HG03521 (cell line): ENCODE measurements around the gene CLCNKA.
"Not testable (repeated sequence)": the region's sequence is repeated elsewhere in the genome, so short reads cannot be mapped to it uniquely, and the experiment has no call there.

Experiments used
- ATAC-seq: cut with Tn5 transposase; IDR thresholded peaks from one replicate; pipeline ENCODE4 v1.9.1; 2021; ENCODE audit warnings: mild to moderate bottlenecking, moderate library complexity; ENCODE audit not compliant: unreplicated experiment

The CLCNKA gene

DNA sequence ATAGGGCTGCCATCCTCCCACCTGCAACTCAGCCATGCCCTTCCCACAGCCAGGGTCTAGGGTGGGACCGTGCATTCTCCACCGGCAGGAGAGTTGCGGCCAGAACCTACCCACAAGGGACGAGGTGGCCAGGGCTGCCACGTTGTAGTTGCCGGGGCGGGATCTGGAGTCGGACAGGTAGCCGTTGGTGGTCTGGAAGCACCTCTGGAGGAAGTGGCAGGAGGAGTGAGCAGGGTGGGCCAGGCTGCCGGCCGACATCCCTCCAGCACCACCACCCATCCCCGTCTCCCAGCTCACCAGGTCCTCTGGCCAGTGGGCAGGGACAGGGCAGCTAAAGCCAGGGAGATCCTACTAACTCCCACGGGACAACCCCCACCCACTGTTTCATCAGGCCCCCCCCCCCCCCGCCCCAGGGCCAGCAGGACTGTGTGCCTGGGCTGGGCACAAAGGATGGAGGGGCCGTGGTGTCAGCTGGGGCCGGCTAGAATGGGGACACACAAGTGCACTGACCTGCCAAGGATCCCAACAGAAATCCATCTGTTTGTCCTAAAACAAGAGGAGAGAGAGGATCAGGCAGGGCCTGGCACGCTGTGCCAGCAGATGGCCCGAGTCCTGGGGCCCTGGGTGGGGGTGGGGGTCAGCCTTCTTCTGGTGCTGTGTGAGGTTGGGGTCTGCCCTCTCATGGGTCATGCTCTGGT is 40.3 kb downstream of the CLCNKA start:
- not testable (repeated sequence) for ATAC-seq

DNA sequence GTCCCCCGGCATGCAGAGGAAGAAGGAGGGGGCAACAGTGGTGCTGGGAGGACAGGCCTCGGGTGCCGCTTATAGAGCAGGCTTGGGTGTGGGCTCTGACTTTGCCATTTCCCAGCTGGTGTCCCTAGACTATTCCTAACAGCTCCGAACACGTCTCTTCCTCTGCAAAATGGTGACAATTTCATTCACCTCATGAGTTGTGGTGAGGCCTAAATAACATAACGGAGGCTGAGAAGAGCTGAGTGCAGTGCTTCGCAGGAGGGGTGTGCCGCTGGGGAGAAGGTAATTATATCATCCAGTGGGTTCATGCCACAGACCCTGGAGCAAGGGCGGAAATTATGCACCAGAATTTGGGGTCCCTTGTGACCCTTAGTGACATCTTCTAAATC is 40.8 kb downstream of the CLCNKA start:
- ATAC-seq, result not testable (repeated sequence)

DNA sequence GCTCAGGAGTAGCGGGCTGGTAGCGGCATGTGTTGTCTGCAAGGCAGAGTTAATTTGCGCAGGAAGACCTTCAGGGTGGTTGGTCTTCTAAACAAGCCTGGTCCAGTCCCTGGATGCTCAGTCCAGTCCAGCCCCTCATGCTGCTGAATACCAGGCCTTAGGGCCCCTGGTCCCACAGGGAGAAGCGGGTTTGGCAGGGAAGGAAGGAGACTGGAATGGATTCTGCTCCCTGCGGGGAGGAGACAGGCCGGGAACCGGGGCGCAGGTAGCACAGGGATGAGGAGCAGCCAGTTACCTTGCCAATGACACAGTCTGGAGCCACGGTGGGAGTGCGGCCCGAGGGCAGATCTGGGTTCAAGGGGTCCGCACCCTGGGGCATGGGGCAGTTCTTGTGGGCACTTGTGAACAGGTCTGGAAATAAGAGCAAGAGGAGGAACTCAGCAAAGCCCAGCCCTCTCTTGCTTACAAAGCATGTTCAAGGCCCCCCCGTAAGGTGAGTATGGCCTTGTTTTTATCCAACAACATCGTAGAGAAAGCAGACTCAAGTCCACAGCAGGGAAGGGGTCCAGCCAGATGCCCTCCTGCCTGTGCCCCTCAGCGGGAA is 41.5 kb downstream of the CLCNKA start:
- ATAC-seq, result no peak

DNA sequence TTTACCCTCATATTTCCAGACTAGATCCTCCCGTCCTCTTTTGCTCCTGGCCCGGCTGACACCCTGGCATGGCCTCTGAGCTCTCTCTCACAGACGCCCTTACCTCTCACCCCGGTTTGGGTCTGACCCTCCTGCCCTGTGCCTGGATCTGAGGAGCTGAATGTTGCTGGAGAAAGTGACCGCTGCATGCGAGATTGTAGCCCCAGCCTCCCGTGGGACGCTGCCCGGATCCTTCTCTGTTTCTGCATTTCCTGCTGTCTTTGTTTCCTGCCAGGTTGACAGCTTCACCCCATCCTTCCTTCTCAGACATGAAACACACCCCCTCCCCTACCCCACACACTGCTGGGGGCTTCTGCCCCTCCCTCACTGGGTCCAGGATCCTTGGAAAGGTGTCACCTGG is 42.1 kb downstream of the CLCNKA start:
- no peak for ATAC-seq

DNA sequence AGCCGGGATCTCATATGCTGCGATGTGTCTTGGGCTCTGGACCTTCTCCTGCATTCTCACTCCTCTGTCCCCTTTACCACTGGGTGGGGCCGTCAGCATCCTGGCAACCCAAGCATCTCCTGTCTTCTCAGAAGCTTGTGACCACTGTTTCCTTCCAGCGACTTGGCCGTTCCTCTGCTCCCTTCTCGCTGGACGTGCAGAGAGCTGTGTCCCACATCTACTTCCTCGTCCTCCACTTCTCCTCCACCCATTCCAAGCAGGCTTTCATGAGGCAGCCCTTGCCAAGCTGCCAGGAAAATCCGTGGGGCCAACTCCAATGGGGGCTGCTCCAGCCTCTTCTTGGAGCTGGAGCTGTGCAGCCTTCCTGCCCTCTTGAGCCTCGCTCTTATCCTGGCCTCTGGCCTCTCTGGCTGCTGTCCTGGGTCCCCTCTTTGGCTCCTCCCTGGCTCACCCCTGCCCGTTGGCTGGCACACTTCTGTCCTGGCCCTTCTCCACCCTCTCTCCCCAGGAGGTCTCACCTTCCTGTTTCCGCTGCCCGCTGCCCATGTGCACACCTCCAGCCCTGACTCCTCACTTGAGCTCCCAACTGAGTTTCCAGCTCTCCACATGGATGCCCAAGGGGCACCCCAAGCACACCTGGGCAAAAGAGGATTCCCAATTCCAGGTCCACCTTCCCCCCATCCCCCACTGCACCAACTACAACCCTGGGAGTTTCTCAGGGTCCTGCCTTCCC is 42.9 kb downstream of the CLCNKA start:
- no peak for ATAC-seq

DNA sequence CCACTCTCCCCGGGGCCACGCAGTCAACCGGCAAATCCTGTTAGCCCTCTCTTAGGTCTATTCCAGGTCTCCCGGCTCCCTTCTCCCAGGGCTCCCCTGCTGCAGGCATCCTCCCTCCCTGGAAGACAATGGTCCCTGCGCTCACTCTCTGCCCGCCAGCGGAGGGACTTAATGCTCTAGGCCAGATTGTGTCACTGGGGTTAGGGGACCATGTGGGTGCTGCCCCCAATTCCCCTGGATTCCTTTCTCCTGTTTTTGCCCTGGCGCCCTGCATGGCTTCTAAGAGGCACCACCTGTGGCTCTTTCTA is 43.4 kb downstream of the CLCNKA start:
- no peak for ATAC-seq

DNA sequence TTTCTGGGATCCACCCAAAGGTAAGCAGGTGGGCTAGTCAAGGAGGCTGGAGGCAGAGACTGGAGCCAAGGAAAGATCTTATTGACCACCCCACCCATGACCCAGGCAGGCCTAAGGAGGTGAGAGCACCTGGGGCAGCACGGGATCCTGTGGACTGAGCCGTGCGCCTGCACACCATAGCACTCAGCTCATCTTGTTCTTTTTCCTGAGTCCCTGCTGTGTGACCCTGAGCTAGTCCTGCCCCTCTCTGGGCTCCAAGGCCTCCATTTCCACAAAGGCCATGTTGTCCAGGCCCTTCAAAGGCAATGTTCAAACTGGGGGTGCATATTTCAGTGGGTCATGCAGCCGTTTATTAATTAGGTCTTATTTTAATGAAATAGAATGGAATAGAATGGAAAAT is 44.4 kb downstream of the CLCNKA start:
- ATAC-seq, result no peak

DNA sequence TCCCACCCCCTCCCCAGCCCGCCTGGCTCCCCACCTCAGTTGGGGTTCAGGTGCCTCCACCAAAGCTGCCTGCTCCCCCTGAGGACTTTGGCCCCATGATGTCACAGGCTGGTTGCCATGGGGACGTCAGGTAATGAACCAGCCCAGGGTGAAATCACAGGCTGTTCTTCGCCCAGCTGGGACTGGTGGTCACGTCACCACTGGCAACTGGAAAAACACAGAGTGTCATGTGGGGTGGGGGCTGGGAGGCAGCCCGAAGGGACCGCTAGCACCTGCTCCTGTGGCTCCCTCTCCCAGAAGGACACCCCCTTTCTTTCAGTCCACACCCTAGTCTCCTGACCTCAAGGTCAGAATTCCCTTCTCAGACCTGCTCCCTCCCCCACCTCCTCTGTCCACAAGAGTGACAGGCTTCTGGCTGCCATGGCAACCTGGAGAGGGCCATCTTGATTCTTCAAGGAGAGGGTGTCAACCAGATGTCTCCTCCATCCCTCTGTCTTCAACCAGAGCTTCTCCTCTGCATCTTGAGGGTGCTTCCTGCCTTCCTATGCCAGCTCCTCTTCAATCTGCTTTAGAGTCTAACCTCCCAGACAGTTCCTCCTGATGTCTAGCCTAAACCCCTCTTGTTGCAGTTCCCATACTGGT is 45.4 kb downstream of the CLCNKA start:
- ATAC-seq, result no peak

DNA sequence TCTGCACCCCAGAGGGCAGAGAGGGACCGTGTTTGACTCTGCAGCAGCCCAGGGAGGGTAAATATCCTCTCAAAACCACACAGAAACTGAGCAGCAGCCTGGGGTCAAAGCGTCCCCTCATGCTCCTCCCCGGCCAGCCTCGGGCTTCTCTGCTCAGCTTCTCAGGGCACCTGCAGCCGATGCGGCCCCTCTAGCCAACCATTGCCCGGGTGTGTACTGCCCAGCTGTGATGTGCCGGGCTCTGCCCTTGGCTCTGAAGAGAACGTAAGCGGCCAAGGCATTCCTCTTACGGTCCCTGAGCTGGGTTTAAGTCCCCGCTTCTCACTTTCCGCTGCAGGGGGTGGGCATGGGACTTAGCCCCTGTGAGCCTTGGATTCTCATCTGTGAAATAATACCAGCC is 46.1 kb downstream of the CLCNKA start:
- ATAC-seq, result no peak

DNA sequence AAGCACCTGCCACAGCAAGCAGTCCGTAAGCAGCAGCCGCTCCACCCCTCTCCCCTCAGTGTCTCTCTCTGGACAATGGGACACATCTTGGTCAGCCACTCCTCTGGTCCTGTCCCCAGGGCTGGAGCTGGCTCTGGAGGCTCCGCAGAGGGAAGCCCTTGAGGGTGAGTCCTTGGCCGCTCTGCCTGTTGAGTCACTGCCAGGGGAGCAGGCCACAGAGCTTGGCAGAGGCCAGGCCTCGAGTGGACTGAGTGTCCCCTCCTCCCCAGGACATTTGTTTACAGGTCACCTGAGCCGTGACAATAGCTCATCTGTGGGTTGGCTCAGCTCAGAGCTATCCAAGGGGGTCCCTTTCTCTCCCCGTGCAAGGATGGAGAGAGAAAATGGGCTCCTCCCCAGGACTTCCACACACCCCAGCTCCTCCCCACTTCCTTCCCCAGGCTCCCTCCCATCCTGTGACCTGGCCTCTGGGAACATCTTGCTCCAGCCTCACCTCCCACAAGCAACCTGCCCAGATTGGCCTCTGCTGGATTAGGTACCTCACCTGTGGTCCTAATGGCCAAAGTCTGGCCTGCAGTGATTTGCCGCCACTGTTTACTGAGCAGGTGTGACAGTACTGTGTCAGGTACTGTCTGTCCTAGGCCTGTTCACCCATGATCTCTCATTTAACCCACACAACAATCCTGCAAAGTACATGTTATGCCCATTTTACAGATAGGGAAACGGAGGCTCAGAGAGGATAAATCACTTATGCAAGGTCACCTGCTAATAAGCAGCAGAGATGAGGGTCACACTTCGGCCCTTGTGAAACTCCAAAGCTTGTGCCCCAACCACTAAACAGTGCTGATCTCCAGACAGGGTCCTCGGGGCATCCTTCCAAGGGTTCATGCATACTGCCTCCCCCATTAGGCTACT is 46.8 kb downstream of the CLCNKA start:
- ATAC-seq, result no peak

DNA sequence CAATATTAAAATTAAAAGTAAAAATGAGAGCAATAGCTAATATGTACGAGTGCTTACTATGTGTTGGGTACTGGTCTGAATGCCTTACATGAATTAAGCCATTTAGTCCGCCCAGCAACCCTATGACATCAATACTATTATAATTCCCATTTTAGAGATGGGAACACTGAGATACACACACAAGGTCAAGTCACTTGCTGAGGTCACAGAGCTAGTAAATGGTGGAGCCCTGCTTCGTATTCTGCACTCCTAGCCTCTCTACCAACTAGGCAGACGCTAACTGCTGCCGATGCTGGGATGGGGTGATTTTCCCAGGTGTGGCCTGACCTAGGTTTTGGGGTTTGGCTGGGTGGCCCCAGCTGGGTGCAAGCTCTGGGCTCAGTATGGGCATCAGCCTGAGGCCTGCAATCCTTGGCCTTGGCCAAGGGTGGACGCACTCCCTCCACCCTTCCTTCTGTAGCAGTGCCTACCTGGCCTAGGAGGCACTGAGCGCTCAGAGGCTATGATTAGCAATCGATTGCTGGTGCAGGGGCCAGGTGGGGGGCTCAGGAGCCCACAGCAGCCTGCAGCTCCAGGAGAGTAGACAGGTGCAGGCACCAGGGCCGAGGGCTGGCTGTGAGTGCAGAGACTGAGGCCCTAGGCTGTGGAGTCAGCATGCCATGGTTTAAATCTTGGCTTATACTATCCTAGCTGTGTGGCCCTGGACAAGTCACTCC is 49.0 kb downstream of the CLCNKA start:
- ATAC-seq, result no peak

DNA sequence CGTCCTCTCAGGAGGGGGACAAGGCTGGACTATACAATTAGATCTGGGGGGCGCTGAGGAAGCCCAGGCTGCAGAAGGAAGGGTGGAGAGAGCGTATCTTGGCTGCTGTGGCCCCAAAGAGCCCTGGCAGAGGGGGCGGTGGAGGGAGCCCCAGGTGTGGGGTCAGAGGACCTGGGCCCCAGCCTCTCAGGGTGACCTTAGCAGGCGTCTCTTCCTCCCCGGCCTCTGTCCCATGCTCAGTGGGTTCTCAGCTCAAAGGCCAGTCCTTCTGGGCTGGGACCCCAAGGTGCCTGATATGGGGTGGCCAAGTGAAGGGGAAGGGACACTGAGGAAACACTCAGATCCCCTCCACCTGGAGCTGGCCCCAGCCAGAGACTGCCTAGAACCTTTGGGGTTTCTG is 49.8 kb downstream of the CLCNKA start:
- no peak for ATAC-seq

DNA sequence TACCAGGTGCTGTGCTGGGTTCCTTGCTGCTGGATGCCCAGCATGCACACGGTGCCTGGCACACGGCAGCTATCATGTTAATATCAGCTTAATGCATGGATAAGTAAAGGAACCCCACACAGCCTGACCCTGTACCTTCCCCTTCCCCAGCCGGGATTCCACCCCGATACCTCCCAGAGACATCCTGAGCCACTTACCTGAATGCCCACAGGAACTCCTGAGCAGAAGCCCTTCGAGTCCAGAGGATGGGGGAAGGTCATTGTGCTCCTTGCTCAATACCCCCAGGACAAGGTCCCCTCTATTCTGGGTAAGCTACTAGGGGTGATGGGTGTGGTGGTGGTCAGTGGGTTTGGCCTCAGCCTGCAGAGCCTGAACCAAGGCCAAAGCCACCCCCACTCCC is 50.3 kb downstream of the CLCNKA start:
- ATAC-seq, result no peak

DNA sequence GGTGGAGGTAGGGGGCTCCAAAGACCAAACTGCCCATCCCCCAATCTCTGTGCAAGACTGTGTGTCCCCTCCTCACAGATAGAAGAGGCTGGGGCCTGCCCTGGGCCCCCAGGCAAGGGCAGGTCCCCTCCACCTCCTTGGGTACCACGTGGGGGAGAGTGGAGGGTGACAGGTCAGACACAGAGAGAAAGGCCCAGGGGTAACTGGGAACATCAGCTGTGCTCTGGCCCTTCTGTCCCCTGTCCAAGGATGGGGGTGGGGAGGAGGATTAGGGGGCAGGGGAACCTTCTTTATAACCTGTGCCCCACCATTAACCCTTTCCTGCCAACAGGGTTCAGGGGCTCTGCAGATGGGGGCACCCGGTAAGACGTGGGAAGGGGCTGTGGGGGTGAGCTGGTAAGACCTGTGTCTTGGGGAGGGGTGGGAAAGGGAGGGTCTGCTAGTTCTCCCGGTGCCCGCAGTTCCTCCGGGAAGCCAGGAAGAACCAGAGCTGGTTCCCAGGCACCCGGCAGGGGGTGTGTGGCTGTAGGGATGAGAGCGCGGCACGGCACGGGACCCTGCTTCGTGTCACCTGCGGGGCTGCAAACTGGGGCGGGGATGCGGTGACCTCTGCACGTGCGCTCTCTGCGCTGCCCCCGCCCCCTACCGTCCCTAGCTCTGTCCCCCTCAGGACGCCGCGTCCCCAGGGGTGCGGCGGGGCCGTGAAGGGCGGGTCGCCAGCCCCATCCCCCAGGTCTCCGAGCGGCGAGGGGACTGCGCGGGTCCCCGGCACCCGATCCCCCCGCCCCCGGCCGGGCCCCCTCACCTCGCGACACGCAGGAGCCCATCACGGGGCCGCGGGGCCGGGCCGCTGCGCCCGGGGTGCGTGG is 51.0 kb downstream of the CLCNKA start:
- no peak for ATAC-seq

DNA sequence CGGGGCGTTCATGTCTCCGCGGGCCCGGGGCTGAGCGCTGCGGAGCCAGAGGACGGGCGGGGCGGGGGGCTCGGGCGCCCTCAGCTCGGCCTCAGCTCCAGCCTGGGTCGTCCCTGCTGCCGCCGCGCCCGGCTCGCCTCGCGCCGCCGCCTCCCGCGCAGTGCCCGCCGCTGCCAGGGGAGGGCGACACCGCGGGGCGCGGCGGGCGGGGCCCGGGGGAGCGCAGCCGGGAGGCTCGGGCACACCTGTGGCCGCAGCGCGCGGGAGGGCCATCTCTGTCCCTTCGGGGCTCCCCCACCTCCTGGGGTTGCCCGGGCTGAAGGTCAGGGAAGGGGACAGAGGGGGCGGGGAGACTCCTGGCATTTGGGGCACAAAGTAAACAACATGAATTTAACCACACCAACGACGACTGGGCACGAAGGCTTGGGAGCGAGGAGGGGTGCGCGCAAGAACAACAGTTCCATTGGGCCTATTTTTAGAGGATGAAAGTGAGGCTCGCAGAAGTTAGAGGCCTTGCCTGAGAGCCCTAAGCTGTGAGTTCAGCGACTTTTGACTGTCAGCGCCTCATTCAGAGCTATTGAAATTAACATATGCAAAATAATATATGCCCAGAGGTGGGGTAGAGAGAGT is 51.8 kb downstream of the CLCNKA start, which contains the start of gene FAM131C:
TSS of gene FAM131C (minus strand) at position 162 of the 630 bp plus-strand sequence. CDS start 209 bp downstream, outside the sequence.
- no peak for ATAC-seq

DNA sequence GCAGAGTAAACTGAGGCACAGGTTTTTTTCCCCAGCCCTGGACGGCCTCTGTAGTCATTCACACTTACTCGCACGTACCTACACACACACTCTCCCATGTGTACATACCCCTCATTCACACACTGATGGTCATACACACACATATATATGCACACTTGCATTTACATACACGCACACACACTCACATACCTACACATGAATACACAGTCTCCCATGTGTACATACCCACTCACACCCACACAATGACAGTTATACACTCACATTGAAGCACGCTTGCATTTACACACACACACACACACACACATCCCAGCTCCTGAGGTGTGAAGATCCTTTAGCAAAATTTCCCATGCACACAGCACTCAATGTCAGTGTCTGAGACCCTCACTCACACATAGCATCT is 52.4 kb downstream of the CLCNKA start:
- ATAC-seq, result no peak

DNA sequence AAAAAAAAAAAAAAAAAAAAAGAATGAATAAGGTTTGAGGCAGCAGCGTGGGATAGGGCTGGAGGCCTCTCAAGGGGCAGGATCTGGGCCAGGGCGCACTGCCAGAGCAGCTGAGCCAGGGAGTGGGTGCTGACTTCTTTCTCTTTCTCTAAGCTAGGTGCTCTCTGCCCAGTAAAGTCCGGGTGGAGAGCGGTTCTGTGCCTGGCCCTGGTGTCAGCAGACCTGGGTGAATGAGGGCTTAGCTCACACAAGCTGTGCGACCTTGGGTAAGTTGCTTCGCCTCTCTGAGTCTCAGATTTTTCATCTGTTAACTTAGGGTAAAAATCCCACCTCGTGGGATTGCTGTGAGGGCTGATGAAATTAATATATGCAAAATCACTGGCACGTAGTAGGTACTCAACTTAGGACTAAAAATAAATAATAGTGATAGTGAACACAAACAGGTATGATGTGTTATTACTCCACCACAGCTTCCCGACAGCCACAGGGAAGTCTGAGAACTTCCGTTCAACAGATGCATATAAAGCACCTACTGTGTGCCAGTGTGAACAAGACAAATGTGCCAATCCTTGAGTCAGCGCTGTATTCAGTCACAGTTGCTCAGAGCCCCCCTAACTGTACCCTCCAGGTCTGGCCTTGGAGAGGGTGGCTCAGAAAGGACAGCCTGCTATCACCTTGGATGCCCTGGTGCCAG is 53.6 kb downstream of the CLCNKA start:
- no peak for ATAC-seq
